NOMO-1 treated with dmso at 0.1 percent for 144 hours (cell line): ENCODE measurements around the gene MARCKS.
A peak's percentile ranks its signal among the peaks of the same experiment; 100 is the strongest.

ENCODE experiments used
- DNase-seq: peaks from one replicate; lab custom pipeline; 2025; ENCODE audit not compliant: unreplicated experiment; lab: John Stamatoyannopoulos, UW

Gene MARCKS

DNA sequence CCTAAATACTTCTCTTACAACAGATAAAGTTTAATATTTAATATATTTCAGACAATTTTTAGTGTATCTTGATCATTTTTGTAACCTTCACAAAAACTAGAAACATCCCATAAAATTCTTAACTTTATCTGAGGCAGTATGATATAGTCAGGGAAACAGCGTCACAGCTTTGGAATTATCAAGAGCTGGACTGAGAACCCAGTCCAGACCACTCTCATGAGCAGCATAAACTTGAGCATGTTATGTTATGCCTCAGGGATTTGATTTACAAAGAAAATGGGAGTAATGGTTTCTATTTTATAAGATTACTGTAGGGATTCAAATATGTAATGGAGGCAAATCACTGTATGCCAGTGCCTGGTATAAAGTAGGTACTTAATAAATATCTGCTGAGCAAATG, 8.3 kb upstream of the MARCKS start:
- no peak for DNase-seq

DNA sequence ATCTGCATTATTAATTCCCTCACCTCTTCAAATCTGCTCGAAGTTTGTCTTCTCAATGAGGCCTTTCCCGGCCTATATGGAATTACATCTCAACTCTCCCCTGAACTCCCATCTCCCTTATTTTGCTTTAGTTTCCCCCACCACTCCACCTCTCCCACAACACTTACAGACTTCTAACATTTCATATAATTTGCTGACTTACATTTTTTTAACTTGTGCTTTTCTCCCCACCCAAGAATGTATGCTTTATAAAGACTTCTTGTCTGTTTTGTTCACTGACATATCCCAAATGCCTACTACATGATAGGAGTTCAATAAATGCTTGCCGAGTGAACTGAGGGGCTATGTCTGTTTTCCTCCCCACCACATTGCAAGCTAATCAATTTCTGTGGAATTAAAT, 3.9 kb upstream of the MARCKS start:
- no peak for DNase-seq

DNA sequence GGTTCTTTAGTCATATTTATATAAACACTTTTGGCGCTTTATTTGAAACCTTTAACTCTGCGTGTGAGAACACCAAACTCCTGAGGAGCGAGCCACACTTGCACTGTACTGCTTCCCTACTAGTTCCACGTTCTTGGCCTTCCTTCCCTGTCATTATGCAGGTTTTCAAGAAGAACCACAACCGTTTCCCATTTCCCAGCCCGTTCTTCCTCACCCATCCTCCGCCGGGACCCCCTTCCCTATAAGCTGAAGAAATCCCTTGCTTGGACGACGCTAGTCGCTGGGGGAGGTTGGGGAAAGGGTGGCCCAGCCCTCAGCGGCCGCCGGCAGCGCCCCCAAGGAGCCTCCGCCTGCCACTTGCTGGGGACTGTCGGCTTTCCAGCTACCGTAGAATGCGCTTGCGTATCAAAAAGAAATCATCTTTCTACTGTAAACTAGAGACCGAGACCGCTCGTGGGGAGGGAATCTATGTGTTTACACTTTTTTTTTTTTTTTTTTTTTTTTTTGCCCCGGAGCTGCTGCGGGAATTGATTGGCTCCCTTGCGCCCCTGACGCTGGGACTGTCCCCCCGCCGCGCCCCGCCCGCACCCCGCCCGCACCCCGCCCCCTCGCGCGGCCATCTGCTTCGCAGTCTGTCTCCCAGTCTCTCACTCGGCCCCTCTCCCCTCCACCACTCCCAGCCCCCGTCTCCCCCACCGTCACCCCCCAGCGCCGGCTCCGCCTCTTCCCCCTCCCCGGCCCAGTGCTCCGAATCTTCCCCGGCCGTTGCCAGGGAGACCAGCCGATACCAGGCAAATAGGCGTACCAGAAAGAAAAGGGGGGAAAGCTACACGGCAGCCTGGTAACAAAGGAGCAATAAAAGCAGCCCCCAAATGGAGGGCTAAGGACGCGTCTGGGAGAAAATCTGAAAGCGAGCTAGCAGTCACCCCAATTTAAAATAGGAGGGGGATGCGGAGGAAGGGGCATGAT, 2.3 kb upstream of the MARCKS start:
- DNase-seq: peak; percentile 44

DNA sequence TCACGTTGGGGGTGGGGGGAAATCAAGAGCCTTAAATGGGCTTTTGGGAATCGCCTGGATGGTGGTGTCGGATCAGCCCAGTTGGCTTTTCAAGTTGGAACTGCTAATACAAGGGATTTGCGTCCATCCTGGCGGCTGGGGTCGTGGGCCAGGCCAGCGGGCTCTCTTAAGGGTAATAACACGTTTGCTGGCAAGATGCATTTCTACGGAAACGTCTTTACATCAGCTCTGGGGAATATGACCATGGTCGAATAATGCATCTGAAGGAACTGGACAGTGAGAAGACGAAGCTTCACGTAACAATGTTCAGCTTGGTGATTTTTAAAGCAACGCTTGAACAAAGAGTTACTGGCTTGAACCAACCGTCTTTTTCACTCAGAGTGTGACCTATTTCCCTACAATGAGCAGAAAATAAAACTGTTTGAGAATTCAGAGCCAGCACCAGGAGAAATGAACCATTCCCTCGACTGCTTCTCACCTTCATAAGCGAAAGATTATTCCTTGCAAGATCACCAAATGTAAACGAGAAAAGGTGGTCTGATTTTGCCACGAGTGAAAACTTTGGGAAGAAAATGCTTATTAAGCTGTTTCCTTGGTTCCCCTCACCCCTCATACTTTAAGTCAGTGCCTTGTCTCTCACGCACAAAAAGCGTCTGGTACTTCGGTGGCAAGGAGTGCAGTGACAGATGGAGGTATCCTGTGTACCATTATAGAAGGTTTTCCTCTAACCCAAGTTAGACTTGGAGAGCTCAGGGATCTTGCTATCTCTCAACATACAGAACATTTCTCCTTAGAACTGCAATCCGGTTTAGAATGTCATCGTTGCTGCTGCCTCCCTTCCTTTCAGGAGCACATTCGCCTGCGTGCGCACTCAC, 1.4 kb upstream of the MARCKS start:
- no peak for DNase-seq

DNA sequence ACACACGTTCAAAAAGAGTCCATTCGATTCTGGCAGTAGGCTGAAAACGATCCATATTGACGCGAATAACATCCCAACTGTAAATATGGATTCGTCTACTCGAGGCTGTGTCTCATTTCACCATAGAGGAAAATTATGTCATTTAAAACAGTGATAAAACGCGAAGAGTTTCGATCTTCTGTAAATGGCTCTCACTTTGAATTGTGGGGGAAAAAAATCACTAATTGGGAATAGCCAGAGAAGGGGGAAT, 845 bp upstream of the MARCKS start:
- DNase-seq: no peak

DNA sequence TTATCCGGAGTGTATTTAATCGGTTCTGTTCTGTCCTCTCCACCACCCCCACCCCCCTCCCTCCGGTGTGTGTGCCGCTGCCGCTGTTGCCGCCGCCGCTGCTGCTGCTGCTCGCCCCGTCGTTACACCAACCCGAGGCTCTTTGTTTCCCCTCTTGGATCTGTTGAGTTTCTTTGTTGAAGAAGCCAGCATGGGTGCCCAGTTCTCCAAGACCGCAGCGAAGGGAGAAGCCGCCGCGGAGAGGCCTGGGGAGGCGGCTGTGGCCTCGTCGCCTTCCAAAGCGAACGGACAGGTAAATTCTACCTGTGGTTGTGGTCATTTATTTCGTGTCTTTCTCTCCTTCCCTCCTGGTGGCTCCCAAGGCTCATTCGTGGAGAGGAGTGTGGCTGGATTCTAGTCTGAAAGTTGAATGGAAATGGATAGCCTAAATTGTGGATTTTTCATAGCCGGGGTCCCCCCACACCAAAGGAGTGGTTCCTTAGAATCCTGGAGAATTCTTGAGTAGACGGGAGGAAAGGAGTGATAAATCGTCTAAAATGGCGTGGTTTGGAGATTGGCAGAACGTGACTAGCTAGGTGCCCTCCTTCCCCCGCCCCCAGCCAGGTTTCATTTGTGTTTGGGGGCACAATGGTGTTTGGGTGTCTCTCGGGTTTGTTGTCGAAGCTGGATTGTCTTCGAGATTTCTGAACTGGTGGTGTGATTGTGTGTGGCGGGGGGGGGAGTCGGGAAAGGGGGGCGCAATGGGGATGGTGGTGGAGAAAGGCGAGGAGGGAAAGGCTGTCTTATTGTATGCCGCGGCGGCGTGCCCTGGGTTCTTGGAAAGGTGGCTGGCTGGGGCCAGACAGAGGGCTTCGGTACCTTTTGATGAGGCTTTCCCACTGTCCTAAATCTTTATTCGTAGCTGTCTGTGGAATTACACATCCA, 673 bp downstream of the MARCKS start:
- peak; percentile 22 for DNase-seq

DNA sequence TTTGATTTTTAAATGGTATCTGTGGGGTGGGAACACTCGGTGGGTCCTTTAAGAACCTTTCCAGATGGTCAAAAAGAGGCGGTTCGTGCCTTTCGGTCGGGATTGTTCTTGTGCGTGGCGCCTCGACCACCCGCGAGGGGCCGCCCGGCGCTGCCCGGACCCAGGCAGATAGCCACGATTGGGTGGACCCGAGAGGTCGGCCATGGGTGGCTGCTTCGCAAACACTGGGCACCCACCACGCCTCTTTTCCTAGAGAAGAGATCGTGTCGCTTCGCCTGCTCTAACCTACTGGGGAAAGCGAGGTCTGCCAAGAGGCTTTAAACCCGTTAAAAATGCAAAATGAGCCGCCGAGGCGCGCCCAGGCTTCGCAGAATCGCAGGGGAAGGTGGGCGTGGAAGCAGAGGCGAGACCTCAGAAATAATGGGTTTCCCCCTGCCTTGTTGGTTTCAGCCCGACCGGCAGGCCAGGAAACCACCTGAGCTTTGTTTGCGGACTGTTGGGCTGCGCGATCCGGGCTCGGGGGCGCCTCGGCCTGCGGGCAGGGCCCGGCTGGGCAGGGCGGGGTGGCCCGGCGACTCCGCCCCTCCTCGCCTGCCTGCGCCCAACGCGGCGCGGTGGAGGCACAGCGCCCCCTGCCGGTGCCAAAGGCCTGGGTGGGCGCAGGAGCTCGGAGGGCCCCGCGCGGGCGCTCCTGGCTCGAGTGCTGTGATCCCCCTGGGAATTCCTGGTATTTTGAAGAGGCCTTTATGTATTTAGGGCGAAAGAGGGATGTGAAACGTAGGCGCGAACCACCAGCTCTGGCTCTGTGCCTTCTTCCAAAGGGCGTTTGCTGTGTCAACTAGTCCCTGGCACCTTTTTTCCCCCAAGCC, 1.6 kb downstream of the MARCKS start:
- peak; percentile 65 for DNase-seq

DNA sequence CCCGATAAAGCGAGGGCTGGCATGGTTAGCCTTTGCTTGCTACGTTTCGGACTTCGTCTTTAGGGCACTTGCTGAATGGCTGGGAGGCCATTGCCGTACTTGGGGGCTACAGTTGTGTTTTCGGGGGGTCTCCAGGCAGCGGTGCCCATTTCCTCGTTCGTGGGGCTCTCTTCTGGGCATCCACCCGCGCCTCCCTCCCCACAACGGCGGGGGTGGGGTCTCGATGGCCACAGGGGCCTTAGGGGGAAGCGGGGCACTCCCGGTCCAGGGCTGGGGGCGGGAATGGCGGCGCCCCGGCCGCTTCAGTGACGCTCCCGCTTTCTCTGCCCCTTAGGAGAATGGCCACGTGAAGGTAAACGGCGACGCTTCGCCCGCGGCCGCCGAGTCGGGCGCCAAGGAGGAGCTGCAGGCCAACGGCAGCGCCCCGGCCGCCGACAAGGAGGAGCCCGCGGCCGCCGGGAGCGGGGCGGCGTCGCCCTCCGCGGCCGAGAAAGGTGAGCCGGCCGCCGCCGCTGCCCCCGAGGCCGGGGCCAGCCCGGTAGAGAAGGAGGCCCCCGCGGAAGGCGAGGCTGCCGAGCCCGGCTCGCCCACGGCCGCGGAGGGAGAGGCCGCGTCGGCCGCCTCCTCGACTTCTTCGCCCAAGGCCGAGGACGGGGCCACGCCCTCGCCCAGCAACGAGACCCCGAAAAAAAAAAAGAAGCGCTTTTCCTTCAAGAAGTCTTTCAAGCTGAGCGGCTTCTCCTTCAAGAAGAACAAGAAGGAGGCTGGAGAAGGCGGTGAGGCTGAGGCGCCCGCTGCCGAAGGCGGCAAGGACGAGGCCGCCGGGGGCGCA, 2.4 kb downstream of the MARCKS start:
- DNase-seq: no peak

DNA sequence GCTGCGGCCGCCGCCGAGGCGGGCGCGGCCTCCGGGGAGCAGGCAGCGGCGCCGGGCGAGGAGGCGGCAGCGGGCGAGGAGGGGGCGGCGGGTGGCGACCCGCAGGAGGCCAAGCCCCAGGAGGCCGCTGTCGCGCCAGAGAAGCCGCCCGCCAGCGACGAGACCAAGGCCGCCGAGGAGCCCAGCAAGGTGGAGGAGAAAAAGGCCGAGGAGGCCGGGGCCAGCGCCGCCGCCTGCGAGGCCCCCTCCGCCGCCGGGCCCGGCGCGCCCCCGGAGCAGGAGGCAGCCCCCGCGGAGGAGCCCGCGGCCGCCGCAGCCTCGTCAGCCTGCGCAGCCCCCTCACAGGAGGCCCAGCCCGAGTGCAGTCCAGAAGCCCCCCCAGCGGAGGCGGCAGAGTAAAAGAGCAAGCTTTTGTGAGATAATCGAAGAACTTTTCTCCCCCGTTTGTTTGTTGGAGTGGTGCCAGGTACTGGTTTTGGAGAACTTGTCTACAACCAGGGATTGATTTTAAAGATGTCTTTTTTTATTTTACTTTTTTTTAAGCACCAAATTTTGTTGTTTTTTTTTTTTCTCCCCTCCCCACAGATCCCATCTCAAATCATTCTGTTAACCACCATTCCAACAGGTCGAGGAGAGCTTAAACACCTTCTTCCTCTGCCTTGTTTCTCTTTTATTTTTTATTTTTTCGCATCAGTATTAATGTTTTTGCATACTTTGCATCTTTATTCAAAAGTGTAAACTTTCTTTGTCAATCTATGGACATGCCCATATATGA, 3.2 kb downstream of the MARCKS start:
- DNase-seq: no peak

DNA sequence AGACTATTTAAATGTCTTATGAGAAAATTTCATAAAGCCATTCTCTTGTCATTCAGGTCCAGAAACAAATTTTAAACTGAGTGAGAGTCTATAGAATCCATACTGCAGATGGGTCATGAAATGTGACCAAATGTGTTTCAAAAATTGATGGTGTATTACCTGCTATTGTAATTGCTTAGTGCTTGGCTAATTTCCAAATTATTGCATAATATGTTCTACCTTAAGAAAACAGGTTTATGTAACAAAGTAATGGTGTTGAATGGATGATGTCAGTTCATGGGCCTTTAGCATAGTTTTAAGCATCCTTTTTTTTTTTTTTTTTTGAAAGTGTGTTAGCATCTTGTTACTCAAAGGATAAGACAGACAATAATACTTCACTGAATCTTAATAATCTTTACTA, 5.0 kb downstream of the MARCKS start:
- no peak for DNase-seq

DNA sequence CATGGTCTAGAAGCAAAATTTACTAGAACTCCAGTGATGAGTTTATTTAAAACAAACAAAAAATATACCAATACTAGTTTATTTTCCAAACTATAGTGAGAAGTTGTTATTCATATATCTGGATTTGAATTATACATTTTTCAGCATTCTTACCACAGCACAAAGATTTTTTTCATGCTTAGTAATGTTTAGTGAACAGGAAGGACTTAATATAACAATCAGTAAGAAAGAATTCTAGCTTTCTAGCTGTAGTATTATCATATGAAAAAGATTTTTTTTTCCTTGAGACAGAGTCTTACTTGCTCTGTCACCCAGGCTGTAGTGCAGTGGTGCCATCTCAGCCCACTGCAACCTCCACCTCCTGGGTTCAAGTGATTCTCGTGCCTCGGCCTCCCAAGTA, 13.8 kb downstream of the MARCKS start:
- no peak for DNase-seq

DNA sequence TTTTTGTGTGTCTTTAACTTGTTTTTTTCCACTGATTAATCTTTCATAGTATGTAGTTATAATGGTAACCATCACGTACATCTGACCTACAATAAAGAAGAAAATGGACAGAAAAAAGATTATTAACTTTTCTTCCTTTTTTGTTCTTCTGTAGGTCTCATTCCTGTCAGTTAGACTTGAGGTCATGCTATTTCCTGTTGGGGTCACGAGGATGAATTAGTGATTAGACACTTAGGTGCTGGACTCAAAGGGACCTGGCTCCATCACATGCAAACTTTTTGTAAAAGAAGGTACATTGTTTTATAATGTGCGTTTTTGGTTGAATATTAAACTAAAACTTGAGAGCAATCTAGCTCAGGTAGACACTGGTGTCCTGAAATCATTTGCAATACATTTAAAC, 14.8 kb downstream of the MARCKS start:
- no peak for DNase-seq

DNA sequence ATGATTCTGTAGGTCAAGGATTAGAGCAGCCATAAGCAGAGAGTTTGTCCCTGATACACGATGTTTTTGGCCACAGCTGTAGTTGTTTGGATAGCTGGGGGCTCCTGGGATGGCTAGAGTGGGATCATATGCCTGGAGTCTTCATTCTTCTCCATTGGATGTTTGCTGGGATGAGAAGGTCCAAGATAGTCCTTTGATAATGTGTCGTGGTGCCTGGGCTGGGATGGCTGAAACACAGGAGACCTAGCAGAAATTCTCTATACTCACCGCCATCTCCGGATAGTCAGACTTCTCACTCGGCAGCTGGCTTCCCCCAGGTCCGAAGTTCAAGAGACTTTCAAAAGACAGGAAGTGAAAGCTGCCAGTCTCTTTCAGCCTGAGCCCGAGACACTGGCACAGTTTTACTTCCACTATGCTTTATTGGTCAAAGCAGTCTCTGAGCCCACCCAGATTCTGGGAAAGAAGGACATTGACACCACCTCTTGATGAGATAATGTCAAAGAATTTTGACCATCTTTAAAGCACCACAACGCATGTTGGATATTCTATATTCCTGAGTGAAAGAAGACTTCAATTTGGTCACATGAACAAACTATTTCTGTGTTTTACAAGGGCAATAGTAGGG, 16.0 kb downstream of the MARCKS start:
- peak; percentile 87 for DNase-seq

DNA sequence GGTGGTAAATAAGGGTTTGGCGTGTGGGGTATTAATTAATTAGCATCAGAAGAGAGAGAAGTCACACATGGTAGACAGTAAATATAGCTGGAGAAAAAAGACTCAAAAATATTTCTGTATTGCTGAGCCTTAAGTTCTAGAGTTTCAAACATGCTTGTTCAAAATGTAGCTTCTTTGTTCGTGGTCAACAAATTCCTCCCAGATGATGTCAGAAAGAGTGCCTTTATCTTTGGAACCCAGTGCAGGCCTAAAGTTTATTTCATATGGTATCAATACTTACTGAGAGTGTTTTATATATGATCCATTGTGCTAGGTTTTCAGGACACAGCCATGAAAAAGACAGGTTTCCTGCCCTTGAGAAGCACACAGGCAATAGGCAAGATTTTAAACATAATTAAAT, 18.3 kb downstream of the MARCKS start:
- DNase-seq: no peak

DNA sequence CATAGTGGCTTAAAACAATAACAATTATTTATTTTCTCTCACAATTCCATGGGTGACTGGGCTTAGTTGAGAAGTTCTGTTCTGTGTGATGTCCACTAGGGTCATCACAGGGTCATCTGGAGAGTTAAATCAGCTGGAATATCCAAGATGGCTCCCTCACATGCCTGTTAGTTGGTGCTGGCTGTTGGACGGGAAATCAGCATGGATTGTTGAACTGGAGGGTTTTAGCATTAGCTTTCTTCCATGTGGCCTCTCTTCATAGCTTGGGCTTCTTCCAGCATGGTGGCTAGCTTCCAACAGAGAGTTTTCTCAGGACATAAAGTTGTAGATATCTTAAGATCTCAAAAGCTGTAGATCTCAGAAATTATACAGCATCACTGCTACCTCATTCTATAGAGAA, 19.6 kb downstream of the MARCKS start:
- no peak for DNase-seq

DNA sequence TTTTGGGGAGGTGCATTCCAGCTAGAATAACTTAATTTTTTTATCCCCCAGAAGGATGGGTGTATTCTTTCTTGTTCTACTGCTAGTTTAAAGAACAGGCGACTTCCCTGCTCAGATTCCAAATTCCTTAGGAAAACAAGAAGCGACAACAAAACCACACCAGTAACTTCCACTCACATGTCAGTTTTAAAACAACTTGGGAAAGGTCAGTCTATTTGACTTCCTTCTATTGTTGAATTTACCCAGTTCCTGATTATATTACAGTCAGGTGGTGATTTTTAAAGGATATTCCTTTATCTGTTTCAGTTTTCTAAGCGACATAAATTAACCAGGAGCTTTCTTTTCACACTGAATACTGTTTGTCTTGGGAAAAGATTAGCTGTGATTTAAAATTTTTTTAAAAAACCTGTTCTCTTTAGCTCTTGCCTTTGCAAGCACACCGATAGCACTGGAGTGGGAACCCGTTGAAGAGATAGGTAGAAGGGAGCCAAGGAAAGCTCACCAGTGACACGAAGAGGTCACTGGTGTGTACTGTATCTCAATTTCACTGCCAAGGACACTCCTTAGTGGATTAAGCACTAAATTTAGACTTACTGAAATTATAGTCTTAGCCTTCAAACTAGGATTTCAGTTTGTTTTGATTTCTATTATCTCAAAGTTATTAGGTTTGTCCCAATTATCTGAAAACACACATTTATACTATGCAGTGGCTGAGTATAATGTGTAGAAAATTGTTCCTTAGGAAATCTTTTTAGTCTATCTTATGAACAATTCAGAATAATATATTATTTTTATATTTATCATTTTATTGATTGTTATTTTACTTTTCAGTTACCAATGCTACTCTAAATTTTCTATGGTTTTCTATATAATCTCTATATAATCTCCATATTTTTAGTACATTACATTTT, 22.3 kb downstream of the MARCKS start:
- DNase-seq: peak; percentile 46

DNA sequence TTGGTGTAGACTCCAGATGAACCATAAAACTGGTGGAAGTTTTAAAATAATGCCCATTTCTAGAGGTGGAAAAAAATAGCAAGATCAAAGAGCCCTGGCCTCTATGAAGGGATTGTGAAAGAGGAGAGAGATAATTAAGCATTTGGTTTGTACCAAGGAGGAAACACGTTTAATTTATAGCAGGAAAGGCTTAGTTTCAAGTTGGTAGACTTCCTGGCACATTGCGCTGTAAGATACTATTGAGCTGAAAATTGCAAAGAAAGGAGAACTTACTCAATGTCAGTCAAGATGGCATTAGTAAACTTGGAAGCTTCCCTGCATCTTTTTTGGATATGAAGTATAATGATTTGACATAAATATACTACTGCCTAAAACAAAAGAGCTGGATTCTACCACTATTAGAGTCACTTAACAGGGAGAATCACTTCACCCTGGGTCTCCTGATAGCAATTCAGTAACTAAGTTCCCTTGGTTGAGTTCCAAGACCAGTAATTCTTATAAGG, 24.4 kb downstream of the MARCKS start:
- peak; percentile 94 for DNase-seq
